ENCODE results near the gene NKAIN4.

NKAIN4 gene

DNA sequence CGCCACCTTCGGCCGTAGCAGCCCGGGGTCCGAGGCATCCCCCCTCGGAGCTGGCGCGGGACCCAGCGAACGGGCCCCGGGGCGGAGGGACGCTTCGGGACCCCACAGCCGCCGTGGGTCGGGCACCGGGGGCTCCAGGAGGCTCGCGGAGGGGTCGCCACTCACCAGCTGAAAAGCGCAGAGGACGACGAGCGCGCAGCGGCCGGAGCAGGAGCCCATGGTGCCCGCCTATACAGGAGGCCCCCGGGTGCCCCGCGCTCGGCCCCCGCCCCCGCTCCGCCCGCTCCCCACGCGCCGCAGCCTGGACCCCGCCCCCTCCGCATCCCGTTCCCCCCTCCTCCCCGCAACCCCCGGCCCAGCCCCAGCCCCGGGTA is at the start of gene NKAIN4:
Gene NKAIN4, minus strand, starts transcription at position 232 of the 374 bp plus-strand sequence. Its CDS starts 13 bp downstream, at position 219.
- DNase-seq (ENCODE audit: low spot score), result no peak
- ChIA-PET POLR2A (ENCODE audit: low non-redundant PET) (no interaction called here), CTCF (interaction anchor here (0.9 to 6.4 kb wide), 3 partner anchors 16 to 31 kb away, joined by 3 to 33 read pairs (median 3); no protein-coding TSS in a partner anchor)
- TF ChIP-seq, protein P1, sequence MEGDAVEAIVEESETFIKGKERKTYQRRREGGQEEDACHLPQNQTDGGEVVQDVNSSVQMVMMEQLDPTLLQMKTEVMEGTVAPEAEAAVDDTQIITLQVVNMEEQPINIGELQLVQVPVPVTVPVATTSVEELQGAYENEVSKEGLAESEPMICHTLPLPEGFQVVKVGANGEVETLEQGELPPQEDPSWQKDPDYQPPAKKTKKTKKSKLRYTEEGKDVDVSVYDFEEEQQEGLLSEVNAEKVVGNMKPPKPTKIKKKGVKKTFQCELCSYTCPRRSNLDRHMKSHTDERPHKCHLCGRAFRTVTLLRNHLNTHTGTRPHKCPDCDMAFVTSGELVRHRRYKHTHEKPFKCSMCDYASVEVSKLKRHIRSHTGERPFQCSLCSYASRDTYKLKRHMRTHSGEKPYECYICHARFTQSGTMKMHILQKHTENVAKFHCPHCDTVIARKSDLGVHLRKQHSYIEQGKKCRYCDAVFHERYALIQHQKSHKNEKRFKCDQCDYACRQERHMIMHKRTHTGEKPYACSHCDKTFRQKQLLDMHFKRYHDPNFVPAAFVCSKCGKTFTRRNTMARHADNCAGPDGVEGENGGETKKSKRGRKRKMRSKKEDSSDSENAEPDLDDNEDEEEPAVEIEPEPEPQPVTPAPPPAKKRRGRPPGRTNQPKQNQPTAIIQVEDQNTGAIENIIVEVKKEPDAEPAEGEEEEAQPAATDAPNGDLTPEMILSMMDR (conservative IDR thresholded peaks at IDR 0.05; ENCODE audit: low read depth), result no peak
- no peak within 1 kb of the TSS for H3K27ac ChIP-seq

GRCh38 chr20:63303095-63303666 is 48.9 kb upstream of the NKAIN4 start:
- no peak overlapping the region for H3K27ac ChIP-seq
- TF ChIP-seq, protein P1 (conservative IDR thresholded peaks at IDR 0.05; ENCODE audit: low read depth), result no peak
- CTCF ChIA-PET, result interaction anchor here (1.2 kb wide), 1 partner anchor 12 kb away, joined by 3 read pairs; no protein-coding TSS in a partner anchor
- DNase-seq (ENCODE audit: low spot score), result no peak
- POLR2A ChIA-PET (ENCODE audit: low non-redundant PET), result no interaction called here

GRCh38 chr20:63301671-63302070 is 47.4 kb upstream of the NKAIN4 start:
- no peak overlapping the region for H3K27ac ChIP-seq
- DNase-seq (ENCODE audit: low spot score), result no peak
- TF ChIP-seq, protein P1 (conservative IDR thresholded peaks at IDR 0.05; ENCODE audit: low read depth), result no peak
- CTCF ChIA-PET, result no interaction called here
- POLR2A ChIA-PET (ENCODE audit: low non-redundant PET), result no interaction called here

DNA sequence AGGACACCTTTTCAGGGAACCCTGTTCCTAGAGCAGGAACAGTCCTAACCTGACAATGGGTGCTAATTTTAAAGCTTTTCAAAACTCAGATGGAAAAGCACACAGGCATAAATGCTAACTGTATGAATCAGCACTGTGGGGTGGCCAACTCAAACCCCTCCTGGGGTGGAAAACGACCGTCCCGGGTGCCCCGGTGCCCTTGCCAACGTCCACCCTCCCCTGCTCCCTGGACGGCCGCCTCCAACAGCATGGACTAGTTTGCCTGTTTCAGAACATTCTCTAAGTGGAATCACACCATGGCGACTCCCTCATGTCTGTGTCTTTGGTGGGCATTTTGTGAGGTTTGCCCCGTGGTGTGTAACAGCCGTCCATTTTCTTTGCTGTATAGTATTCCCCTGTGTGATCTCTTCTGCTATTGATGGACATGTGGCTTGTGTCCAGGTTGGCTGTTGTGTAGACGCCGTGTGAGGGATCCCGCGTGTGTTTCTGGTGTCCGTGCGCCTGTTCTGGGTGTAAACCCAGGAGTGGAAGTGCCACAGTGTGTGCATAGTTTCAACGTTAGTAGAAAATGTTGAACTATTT is 44.6 kb upstream of the NKAIN4 start:
- ChIA-PET POLR2A (ENCODE audit: low non-redundant PET) (no interaction called here), CTCF (interaction anchor here (1.8 kb wide), 1 partner anchor 10 kb away, joined by 14 read pairs; no protein-coding TSS in a partner anchor)
- no peak overlapping the region for H3K27ac ChIP-seq
- DNase-seq (ENCODE audit: low spot score), result no peak
- TF ChIP-seq, protein P1 (conservative IDR thresholded peaks at IDR 0.05; ENCODE audit: low read depth), result no peak

DNA sequence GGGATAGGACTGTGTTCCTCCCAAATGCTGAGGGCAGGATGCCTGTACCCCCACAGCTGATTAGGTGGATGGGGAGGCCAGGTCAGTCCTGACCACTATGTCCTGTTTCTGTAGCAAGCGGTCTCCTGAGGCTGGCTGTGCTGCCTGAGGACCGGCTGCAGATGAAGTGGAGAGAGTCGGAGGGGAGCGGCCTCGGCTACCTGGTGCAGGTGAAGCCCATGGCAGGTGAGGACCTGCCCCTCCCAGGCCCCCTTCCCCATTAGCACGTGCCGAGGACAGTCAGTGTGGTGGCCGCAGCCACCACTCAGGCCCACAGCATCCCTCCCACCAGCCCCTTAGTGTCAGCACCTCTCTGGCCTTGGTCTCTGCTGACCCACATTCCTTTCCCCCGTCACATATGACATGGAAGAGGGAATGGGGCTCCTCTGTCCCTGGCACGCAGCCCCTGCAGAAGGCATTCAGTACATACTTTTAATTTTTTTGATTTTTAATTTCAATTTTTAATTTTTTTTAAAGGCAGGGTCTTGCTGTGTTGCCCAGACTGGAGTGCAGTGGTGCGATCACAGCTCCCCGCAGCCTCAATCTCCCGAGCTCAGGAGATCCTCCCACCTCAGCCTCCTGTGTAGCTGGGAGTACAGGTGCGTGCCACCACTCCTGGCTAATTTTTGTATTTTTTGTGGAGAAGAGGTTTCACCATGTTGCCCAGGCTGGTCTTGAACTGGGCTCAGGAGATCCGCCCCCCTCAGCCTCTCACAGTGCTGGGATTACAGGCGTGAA is 43.7 kb upstream of the NKAIN4 start:
- ChIA-PET POLR2A (ENCODE audit: low non-redundant PET) (no interaction called here), CTCF (interaction anchor here (0.6 to 4.0 kb wide), 3 partner anchors 12 to 84 kb away, joined by 3 to 37 read pairs (median 7); no protein-coding TSS in a partner anchor)

GRCh38 chr20:63297371-63297781 is 43.1 kb upstream of the NKAIN4 start:
- CTCF ChIA-PET, result interaction anchor here (0.6 to 4.0 kb wide), 4 partner anchors 12 to 284 kb away, joined by 3 to 37 read pairs (median 6); no protein-coding TSS in a partner anchor
- TF ChIP-seq, protein P1 (conservative IDR thresholded peaks at IDR 0.05; ENCODE audit: low read depth), result no peak
- POLR2A ChIA-PET (ENCODE audit: low non-redundant PET), result no interaction called here
- no peak for DNase-seq (ENCODE audit: low spot score)
- H3K27ac ChIP-seq, result no peak overlapping the region

More for the DNA sequence above, 43.7 kb upstream of the NKAIN4 start:
- no peak overlapping the region for H3K27ac ChIP-seq
- DNase-seq (ENCODE audit: low spot score), result no peak
- TF ChIP-seq, protein P1 (conservative IDR thresholded peaks at IDR 0.05; ENCODE audit: low read depth), result no peak
